MM.1S (cell line): Measurements from ENCODE around the gene COL25A1.

ENCODE experiments used
- DNase-seq: peaks from one replicate; pipeline ENCODE4 v3.0.0-alpha.2; 2015
- H2AFZ ChIP-seq: fragments of 300-600 bp; sonication (generic); 2 replicates; pipeline ENCODE4 v1.6.0; 2016; ENCODE audit warnings: antibody characterized with exemption, low read length
- H3F3A ChIP-seq: fragments of 300-600 bp; sonication (generic); 2 replicates; pipeline ENCODE4 v1.6.1; 2016; ENCODE audit warnings: mild to moderate bottlenecking, antibody characterized with exemption, low read length, moderate library complexity, mixed read lengths; ENCODE audit not compliant: insufficient read depth
- H3K27ac ChIP-seq: fragments of 300-600 bp; sonication (generic); 2 replicates; pipeline ENCODE4 v1.5.1; 2016; ENCODE audit warnings: mild to moderate bottlenecking, low read length
- H3K27me3 ChIP-seq: fragments of 300-600 bp; sonication (generic); replicated peaks from 2 replicates; pipeline ENCODE4 v1.6.0; 2016; ENCODE audit warnings: low read length; ENCODE audit not compliant: insufficient read depth
- H3K36me3 ChIP-seq: fragments of 300-600 bp; sonication (generic); replicated peaks from 2 replicates; pipeline ENCODE4 v1.6.1; 2016; ENCODE audit warnings: mild to moderate bottlenecking, low read length, mixed read lengths; ENCODE audit not compliant: insufficient read depth
- H3K4me1 ChIP-seq: fragments of 300-600 bp; sonication (generic); 2 replicates; pipeline ENCODE4 v1.6.1; 2016; ENCODE audit warnings: low read length, mixed read lengths
- H3K4me2 ChIP-seq: fragments of 300-600 bp; sonication (generic); 2 replicates; pipeline ENCODE4 v1.6.0; 2016; ENCODE audit warnings: low read depth, low read length
- H3K4me3 ChIP-seq: fragments of 300-600 bp; sonication (generic); 2 replicates; pipeline ENCODE4 v1.5.1; 2016; ENCODE audit warnings: low read length, mixed read lengths
- H3K79me2 ChIP-seq: fragments of 300-600 bp; sonication (generic); 2 replicates; pipeline ENCODE4 v1.6.1; 2016; ENCODE audit warnings: mixed run types, low read length, mixed read lengths
- H3K9ac ChIP-seq: fragments of 300-600 bp; sonication (generic); 2 replicates; pipeline ENCODE4 v1.6.1; 2016; ENCODE audit warnings: low read length, mixed read lengths
- H3K9me2 ChIP-seq: fragments of 300-600 bp; sonication (generic); replicated peaks from 2 replicates; pipeline ENCODE4 v1.6.1; 2016; ENCODE audit warnings: mild to moderate bottlenecking, low read length, mixed read lengths; ENCODE audit not compliant: insufficient read depth
- H3K9me3 ChIP-seq: fragments of 300-600 bp; sonication (generic); replicated peaks from 2 replicates; pipeline ENCODE4 v1.6.1; 2016; ENCODE audit warnings: mild to moderate bottlenecking, low read length, mixed read lengths; ENCODE audit not compliant: insufficient read depth
- H4K20me1 ChIP-seq: fragments of 300-600 bp; sonication (generic); 2 replicates; pipeline ENCODE4 v1.6.1; 2016; ENCODE audit warnings: mild to moderate bottlenecking, low read length, moderate library complexity, mixed read lengths; ENCODE audit not compliant: insufficient read depth
- CTCF ChIP-seq: fragments of 300-600 bp; sonication (generic); IDR thresholded peaks from 2 replicates; pipeline ENCODE4 v1.5.1; 2016; ENCODE audit warnings: antibody characterized with exemption, low read length, mixed read lengths
- EZH2 ChIP-seq: fragments of 300-600 bp; sonication (generic); optimal IDR thresholded peaks from 2 replicates; pipeline ENCODE3; 2017; ENCODE audit warnings: low read depth, mild to moderate bottlenecking, antibody characterized with exemption, low read length, mixed read lengths
- EZH2phosphoT487 ChIP-seq: fragments of 300-600 bp; sonication (generic); IDR thresholded peaks from 2 replicates; pipeline ENCODE4 v1.6.1; 2018; ENCODE audit warnings: antibody characterized with exemption, low read length

The COL25A1 gene

DNA sequence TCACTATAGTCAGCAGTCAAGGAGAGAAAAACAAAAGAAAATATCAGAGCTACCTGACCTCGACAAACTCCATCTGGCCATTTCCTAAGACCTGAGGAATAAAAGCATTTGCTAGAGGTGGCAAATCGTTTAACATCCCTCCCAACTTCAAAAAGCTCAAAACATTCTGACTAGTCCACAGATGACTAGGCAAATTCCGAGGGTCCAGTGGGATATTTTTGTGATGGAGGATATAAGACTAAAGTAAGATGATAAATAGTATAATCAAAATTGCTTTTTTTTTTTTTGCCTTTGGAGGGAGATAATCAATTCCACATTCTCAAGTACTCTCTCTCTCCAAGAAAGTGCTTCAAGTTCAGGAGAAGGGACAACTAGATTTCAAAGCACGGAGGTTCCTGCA, 420.5 kb downstream of the COL25A1 start:
- Histone ChIP-seq H3K4me3 (no peak overlapping the region), H3K79me2 (no peaks in the 10 kb centered on the region), H3K4me2 (no peak overlapping the region), H3K9me3 (no peaks in the 10 kb centered on the region), H3K9me2 (no peaks in the 10 kb centered on the region), H3K9ac (no peak overlapping the region), H2AFZ (no peak overlapping the region), H3K27ac (no peak overlapping the region), H4K20me1 (no peaks in the 10 kb centered on the region), H3F3A (no peaks in the 10 kb centered on the region), H3K36me3 (no peaks in the 10 kb centered on the region), H3K4me1 (no peaks in the 10 kb centered on the region), H3K27me3 (no peaks in the 10 kb centered on the region)
- no peak for DNase-seq
- no peak for TF ChIP-seq EZH2
- no peak for TF ChIP-seq EZH2phosphoT487
- no peak for TF ChIP-seq CTCF

DNA sequence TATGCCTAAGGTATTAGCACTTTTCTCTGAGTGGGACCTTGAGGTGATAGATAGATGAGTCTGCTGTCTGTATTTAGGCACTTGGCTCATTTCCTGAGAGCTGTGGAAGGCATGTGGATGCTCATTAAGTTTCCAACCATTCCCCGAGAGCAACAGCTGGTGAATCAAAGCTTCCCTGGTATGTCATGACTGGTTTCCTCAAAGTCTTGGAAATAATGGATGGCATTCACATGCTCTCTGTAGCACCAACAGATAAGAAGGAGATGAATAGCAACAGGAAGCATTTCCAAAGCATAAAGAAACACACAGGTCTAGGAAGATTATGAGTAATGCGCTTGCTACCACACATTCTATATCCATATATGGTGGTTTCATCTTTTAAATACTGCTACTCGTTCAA, 421.3 kb downstream of the COL25A1 start:
- H3K79me2 ChIP-seq: no peaks in the 10 kb centered on the region
- H3K9me2 ChIP-seq: no peaks in the 10 kb centered on the region
- no peak overlapping the region for H3K4me2 ChIP-seq
- H3K36me3 ChIP-seq: no peaks in the 10 kb centered on the region
- no peak for TF ChIP-seq EZH2phosphoT487
- no peak for TF ChIP-seq CTCF
- TF ChIP-seq EZH2: no peak
- H3K27me3 ChIP-seq: no peaks in the 10 kb centered on the region
- no peaks in the 10 kb centered on the region for H3K9me3 ChIP-seq
- H3K27ac ChIP-seq: no peak overlapping the region
- no peaks in the 10 kb centered on the region for H4K20me1 ChIP-seq
- no peak overlapping the region for H3K4me3 ChIP-seq
- H3F3A ChIP-seq: no peaks in the 10 kb centered on the region
- no peaks in the 10 kb centered on the region for H3K4me1 ChIP-seq
- no peak overlapping the region for H3K9ac ChIP-seq
- no peak overlapping the region for H2AFZ ChIP-seq
- DNase-seq: no peak

DNA sequence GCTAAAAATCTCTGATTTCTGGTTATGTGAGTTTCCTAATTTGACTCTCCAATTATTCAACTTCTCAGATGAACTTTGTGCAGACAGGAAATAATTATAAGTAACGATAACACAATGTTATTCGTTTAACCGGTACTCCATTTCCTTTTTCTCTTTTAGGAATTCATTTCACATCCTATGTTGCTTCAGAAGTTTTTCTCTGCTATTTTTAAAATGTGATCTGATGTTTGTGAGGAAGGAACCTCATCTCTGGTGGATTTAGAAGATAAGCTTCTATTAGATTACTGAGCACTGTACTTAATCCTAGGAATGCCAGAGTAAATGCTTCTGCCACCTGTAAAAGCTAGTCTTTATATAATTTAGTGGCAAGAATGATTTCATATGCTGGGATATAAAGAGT, 423.7 kb downstream of the COL25A1 start:
- Histone ChIP-seq H3K4me2 (no peak overlapping the region), H3K4me3 (no peak overlapping the region), H3K9ac (no peak overlapping the region), H3K79me2 (no peaks in the 10 kb centered on the region), H3K9me2 (no peaks in the 10 kb centered on the region), H3K36me3 (no peaks in the 10 kb centered on the region), H3K4me1 (no peaks in the 10 kb centered on the region), H2AFZ (no peak overlapping the region), H3K27ac (no peak overlapping the region), H3K9me3 (no peaks in the 10 kb centered on the region), H4K20me1 (no peaks in the 10 kb centered on the region), H3F3A (no peaks in the 10 kb centered on the region), H3K27me3 (no peaks in the 10 kb centered on the region)
- no peak for DNase-seq
- TF ChIP-seq CTCF (no peak), EZH2 (no peak), EZH2phosphoT487 (no peak)

GRCh38 chr4:108877821-108878220, 424.6 kb downstream of the COL25A1 start:
- no peaks in the 10 kb centered on the region for H3K4me1 ChIP-seq
- H4K20me1 ChIP-seq: no peaks in the 10 kb centered on the region
- DNase-seq: no peak
- H2AFZ ChIP-seq: no peak overlapping the region
- no peaks in the 10 kb centered on the region for H3K79me2 ChIP-seq
- H3K4me3 ChIP-seq: no peak overlapping the region
- H3K9ac ChIP-seq: no peak overlapping the region
- no peaks in the 10 kb centered on the region for H3F3A ChIP-seq
- H3K9me2 ChIP-seq: no peaks in the 10 kb centered on the region
- H3K4me2 ChIP-seq: no peak overlapping the region
- no peaks in the 10 kb centered on the region for H3K27me3 ChIP-seq
- H3K36me3 ChIP-seq: no peaks in the 10 kb centered on the region
- no peak overlapping the region for H3K27ac ChIP-seq
- no peak for TF ChIP-seq EZH2phosphoT487
- TF ChIP-seq CTCF: no peak
- TF ChIP-seq EZH2: no peak
- H3K9me3 ChIP-seq: no peaks in the 10 kb centered on the region
